HG02970 (cell line): Measurements from ENCODE around the gene PNPLA3.

Experiments used
- ATAC-seq: cut with Tn5 transposase; IDR thresholded peaks from one replicate; pipeline ENCODE4 v1.9.1; 2021; ENCODE audit warnings: mild to moderate bottlenecking, moderate library complexity, moderate number of reproducible peaks; ENCODE audit not compliant: unreplicated experiment, low FRiP score

The PNPLA3 gene

DNA sequence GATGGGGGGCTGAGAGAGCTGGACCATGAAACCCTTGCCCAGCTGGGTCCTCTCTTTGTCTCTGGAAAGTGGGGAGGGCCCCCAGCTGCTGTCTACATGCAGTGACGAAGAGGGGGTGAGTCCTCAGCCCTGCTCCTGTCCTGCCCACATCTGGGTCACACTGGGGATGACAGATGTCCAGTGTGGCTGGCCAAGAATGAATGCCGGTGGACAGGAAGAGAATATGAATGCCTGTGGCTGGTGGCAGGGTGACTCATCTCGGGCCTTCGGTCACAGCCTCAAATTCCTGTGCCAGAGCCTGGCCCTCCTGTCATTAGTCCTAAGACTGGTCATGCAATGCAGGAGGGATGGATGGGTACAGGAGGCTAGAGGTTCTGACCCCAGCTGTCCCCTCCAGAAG lies 2.2 kb upstream of the PNPLA3 start:
- ATAC-seq, result no peak

DNA sequence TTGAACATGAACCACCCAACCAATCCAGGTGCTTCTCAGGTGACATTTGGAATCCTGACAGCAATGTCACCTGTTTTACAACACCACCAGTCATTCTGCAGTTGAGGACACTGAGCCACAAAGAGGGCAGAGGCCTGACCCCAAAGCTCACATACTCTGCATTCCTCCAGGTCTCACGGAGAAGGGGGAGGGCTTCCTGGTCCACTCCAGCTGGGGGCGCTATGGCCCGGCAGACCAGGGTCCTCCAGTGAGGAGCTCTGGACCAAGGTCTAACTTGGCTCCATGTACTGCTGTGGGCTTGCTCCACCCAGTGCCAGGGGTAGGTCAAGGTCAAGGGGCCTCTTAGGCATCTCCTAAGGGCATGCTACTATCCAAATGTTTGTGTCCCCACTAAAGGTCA lies 1.5 kb upstream of the PNPLA3 start:
- no peak for ATAC-seq

DNA sequence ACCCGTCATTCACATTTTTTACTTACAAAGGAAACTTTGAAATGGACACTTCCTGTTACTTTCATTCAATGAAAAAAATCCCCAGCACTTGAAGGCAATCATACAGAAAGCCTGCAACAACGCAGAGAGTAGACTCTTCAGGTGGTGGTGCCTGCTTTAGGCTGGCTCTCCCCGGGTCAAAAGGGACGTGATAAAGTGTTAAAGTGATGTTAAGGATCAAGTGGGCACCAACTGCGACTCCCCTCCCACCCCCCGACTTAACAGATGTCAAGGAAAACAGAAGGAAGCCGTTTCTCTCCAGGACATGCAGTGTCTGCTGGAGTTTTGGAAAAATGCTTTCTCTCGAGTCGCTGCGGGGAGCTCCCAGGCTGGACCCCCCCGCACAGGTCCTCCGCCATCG lies 414 bp upstream of the PNPLA3 start:
- no peak for ATAC-seq

DNA sequence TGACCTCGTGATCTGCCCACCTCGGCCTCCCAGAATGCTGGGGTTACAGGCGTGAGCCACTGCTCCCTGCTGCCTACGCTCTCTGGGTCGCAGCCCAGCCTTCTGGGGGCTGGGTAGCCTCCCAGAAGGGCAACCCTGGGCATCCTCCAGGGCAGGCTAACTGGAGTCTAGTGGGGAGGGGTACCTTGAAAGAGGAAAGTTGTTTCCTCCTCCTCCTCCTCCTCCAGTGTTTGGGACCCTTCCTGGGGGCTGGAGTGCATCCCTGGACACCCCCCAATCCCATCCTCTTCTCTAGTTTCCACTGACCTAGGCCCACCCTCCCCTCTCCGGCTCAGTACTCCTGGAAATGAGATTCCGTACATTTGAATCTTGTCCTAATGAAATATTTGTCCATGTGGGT lies 1.3 kb downstream of the PNPLA3 start:
- no peak for ATAC-seq

DNA sequence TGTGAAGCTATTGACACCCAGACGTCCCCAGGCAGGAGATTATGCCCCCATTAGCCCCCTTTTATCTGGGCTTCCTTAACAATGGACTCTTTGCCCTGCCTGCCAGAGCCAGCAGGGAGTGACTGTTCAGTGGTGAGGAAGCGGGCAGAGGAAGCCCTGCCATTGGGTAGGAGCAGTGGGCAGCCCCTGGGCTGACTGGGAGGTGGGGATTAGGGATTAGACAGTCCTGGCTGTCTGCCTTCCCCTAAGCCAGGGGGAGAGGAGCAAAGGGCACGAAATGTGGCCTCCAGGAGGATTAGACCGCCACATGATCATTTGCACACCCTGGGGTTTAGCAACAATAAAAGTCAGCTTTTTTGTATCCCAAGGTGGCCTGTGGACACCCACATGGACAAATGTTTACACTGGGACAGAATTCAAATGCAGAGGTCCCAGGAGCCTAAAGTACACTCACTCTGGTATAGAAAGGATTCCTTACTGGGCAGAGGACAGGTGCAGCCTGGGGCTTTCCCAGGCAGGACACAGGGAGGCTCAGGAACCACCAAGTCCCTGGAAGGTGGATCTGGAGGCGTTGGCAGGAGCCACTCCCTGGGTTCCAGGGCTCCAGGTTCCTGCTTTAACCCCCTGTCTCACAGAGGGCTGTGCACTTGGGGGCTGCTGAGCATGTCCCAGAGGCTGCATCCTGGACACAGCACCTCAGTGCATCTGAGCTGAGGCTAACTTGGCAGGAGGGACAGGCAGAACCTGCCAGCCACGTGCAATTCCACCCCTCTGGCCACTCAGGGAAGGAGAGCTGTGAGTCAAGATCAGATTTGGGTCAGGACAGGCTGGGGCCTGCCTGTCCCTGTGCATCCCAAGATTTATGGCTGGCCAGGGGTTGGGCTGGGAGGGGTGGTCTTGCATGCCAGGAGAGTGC lies 2.1 kb downstream of the PNPLA3 start:
- no peak for ATAC-seq

DNA sequence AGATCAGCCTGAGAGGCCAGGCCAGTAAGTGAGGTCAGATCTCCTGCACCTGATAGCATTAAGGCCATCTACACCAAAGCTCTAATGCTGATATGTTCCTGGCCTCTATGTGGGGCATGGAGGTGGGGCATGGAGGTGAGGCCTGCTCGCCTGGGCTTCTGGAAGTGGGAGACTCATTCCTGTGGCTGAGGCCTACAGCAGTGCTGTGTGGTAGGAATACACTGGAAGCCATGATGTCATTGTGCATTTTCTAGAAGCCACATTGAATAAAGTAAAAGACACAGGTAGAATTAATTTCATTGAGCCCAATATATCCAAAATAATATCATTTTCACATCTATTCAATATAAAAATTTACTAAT lies 2.7 kb downstream of the PNPLA3 start:
- ATAC-seq, result no peak

DNA sequence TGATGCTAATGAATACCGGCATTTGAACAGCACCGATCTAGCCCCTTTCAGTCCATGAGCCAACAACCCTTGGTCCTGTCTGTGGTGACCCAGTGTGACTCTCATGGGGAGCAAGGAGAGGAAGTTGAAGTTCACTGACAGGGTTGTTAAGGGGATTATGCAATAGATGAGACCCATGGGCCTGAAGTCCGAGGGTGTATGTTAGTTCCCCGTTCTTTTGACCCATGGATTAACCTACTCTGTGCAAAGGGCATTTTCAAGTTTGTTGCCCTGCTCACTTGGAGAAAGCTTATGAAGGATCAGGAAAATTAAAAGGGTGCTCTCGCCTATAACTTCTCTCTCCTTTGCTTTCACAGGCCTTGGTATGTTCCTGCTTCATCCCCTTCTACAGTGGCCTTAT lies 4.9 kb downstream of the PNPLA3 start:
- ATAC-seq, result no peak

DNA sequence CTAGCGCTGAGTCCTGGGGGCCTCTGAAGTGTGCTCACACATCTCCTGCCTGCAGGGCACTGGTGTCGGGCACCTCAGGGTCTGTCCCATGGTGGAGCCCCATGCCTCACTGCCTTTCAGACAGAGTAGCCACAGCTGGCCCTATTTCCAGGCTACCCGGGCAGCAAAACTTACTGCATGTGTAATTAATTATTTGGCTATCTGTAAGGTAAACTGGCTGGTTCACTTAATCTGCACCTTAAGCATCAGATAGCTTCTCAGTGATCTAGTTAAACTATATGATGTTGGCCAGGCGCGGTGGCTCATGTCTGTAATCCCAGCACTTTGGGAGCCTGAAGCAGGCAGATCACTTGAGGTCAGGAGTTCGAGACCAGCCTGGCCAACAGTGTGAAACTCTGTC lies 5.3 kb downstream of the PNPLA3 start:
- no peak for ATAC-seq

DNA sequence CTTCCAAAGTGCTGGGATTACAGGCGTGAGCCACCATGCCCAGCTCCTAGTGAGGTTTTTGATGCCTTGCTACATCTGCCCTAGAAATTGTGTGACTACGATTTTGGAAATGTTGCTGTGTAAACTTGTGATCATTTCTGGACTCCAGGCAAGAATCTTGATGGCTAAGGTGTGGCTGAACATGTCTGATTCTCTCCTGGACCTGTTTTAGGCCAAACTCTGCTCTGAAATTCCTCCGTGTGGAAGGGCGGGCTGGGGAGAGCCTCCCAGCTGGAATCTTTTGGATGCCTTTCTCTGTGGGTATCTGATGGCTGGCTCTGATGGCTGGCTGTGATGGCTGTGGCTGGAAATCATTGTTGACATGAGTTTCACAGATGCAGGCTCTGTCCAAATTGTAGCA lies 8.2 kb downstream of the PNPLA3 start:
- no peak for ATAC-seq

DNA sequence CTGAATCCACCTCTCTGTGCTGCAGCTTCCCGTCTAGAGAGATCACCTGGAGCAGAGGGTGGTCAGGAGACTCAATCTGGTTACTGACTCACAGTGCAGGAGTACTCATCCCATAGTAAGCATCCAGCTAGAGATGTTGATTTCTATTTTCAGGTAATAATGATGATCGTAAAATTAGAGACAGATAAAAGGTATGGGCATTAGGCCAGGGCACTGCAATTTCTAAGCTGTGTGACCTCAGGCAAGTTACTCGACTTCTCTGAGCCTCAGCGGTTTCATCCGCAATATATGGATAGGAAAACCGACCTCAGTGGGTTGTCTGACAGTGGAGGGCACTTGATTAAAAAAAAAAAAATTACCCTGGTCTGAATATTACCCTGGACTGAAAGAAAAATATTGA lies 17.8 kb downstream of the PNPLA3 start:
- no peak for ATAC-seq

DNA sequence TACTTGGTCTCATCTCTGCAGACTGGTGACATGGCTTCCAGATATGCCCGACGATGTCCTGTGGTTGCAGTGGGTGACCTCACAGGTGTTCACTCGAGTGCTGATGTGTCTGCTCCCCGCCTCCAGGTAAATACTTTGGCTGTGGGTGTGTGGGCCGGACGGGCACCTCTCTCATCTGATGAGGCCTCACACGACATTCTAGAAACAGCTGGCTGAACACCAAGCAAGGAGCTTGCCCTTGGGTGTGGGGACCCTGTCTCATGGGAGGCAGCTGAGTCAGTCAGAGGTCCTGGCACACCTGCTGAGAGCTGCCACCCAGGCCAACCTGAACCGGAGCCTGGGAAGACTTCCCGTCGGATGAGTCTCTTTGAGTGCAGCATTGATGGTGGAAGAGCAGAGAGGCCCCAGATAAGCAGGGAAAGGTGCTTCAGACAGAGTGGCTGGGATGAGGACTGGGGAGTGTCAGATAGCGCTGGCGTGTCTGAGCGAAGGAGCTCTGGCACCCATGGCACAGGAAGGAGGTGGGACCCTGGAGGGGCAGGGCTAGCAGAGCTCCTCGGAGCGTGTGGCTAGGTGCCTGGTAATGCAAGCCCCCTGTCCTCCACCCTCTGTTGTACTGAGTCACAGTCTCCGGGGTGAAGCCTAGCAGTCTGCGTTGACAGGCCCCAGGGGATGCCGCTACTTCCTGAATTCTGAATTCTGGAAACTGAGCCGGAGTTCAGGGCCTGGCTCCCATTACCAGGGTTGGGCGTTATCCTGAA lies 21.2 kb downstream of the PNPLA3 start:
- no peak for ATAC-seq

DNA sequence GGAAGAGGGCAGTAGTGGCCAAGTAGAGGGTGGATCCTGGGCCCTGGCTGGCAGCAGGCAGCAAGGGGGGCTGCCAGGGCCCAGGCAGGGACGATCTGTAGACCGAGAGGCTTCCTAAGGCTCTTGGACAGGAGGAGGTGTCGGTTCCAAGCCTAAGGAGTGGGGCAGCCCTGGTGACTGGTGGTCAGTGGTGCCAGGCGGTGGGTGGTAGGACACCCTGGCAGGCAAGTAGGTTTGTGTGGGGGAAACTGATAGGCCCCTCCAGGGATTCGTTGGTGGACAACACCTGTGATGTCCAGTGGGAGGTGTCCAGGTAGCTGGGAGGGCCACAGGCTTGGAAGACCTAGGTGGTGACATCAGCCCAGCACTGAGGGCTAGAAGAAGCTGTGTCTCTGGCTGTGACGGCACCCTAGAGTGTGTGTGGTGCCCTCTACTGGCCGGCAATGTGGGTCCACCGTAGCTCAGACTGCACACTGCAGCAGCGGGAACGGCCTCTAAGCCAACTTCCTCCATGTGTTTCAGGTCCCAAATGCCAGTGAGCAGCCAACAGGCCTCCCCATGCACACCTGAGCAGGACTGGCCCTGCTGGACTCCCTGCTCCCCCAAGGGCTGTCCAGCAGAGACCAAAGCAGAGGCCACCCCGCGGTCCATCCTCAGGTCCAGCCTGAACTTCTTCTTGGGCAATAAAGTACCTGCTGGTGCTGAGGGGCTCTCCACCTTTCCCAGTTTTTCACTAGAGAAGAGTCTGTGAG lies 22.2 kb downstream of the PNPLA3 start:
- ATAC-seq, result no peak

DNA sequence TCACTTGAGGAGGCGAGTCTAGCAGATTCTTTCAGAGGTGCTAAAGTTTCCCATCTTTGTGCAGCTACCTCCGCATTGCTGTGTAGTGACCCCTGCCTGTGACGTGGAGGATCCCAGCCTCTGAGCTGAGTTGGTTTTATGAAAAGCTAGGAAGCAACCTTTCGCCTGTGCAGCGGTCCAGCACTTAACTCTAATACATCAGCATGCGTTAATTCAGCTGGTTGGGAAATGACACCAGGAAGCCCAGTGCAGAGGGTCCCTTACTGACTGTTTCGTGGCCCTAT lies 22.7 kb downstream of the PNPLA3 start:
- no peak for ATAC-seq

DNA sequence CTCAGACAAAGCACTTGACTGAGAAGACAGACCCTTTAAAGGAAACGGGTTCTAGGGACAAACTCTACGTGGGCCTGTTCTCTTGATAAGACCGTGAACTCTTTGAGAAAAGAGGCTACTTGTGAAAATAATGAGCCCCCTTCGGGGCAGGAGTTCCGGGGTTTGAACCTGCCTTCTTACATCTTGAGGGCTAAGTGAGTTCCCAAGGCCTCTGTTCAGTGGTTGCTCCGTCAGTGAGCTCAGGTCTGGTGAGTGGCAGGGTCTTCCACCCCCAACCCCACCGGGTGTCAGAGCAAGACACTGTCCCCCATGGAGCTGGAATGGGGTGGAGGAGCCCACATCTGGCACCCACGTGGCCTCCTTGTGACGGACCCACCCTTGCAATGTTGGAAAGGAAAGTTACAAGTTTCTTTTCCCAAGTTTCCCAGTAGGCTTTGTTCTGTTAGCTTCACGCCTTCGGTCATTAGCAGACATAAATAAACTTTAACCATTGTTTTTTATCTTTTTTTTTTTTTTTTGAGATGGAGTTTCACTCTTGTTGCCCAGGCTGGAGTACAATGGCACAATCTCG lies 25.3 kb downstream of the PNPLA3 start:
- no peak for ATAC-seq

DNA sequence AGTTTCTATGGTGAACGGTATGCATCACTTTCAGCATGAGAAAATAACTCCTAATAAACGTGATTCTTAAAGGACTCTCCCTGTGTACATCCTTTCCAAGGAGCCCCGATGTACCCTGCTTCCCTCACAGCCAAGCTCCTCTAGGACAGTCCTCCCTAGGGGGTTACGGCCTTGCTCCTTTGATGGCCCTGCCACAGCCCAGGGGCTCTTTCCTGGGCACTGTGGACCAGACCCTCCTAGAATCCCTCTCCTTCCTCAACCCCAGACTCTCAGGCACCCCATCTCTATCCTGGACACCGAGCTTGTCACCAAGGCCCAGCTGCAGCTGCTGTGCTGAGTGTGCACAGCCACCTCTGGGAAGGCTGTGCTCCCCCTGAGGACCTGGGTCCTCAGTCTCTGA lies 27.8 kb downstream of the PNPLA3 start:
- no peak for ATAC-seq

DNA sequence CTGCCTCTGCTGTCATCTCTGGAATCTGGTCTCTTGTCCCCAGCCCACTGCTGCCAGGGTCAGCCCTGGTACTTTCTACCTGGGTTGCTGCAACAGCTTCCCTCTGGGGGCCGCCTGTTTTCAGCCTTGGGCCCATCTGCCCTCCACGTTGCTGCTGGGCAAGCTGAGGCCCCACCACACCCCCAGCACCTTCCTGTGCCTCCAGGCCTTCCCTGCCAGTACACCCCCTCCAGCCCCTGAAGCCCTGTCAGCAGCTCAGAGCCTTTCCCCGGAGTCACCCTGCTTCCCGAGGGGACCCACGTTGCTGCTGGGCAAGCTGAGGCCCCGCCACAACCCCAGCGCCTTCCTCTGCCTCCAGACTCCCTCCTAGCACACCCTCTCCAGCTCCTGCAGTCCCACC lies 28.4 kb downstream of the PNPLA3 start:
- ATAC-seq, result no peak

DNA sequence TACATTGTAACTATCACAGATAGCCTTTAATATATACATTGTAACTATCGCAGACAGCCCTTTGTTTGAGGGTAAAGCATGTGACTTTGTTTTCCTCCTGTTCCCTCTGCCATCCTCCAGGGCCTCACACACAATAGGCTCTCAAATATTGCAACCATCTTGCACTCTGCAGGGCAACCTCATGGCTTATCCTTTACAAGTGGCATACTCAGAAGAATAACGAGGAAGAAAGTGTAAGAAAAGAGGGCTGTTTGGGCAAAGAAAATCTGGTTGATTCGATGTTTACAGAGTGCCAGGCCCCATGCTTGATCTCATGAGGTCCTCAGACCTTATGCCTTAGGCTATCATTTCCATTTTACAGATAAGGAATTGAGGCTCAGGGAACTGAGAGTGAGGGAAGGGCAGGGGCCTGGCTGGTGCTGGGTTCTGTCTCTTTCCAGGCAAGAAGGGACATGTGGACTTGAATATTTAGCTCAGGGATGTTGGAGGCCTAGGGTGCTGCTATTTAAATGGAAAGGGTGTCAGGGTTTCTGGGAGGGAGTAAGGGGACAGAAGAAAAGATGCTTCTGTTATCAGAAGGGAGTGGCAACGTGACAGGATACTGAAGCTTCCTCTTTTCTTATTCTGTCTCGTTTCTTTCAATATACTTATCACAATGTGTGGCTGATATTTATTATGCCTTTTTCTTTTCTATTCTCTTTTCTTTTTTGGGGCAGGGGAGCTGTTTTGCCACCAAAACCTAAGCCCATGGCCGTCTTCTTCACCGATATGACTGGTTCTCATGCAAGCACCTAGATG lies 30.6 kb downstream of the PNPLA3 start:
- no peak for ATAC-seq

DNA sequence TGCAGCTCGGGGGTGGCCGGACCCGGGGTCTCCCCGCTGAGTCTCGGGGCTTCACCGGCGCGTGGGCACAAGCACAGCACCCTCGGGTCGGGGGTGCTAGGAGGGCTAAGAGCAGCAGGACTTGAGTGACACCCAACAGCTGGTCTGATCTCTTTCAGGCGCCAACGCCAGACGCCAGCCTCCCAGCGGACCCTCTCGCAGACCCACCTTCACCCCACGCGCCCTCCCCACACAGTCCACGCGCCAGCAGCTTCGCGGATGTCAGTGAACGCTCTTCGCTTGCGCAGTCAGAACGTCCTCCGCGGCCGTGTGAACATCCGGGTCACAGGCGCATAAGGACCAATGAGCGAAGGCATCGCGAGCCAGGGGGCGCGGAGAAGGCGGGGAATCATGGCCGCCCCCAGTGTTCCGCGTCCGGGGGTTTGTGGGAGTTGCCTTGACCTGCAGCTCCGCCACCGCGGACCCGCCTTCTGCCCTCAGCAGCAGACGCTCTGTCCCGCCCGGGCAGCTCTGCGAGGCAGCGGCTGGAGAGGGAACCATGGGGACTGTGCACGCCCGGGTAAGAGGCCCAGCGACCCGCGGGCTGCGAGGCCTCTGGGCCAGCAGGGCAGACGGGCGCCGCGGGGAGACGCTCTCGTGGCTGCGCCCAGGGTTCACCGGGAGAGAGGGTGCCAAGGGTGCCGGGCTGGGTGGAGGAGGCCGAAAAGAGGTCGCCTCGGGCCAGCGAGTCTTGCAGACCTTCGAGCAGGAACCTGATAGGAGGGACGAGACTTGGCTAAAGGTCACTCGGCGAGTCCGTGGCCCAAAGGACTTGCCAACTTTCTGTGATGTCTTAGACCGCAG lies 31.7 kb downstream of the PNPLA3 start, which contains the start of gene SAMM50:
TSS of gene SAMM50 (plus strand) at position 403 of the 843 bp plus-strand sequence. CDS start at position 539, 136 bp downstream.
- ATAC-seq, result peak; percentile 85
